ENCODE data around the gene CACNA2D2. TPM values are rescaled to one million over a fixed set of nuclear protein-coding genes. Genes with fewer than 3 reads are reported as not detected.

The CACNA2D2 gene
- total and polyA plus RNA-seq, 11 donors: 0.49 to 3.6 (median 1.5) TPM

DNA sequence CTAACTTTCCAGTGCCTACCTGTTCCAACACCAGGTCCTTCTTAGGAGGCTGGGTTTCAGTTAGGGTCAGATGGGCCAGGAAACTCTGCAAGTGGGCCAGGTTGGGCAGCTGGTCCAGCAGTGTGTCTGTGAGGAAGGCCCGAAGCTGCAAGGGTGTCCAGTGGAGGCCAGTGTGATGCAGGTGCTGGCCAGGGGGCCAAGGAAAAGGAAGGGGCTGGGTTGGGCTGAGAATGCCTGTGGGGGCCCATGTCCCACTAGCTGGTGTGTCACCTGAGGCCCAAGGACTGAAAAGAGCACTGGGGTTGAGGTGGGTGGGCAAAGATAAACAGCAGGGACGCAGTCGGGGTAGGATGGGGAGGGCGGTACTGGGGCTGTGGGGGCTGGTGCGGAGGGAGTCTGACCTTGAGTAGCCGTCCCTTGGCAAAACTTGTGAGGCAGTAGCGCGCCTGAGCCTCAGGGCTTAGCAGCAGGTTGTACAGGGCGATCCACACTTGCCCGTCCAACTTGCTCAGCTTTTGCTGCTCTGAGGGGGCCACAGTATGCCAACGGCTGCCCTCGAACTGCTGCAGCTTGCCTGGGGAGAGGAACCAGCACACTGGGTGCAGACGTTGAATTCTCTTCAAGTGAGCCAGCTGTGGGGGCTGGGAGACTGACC, 161.3 kb downstream of the CACNA2D2 start:
- Histone ChIP-seq H3K36me3 (no peaks in the 10 kb centered on the region), H3K4me3 (peak overlapping the region in 1 of 12 donors; percentile 95), H3K27ac (peak overlapping the region in 1 of 12 donors; percentile 98), H3K4me1 (peaks cover 4 to 61% (median 48%) of the 10 kb centered on the region in 12 donors), H3K9me3 (no peaks in the 10 kb centered on the region), H3K27me3 (peaks cover 0 to 4% (median 0%) of the 10 kb centered on the region in 9 donors)
- no peak for DNase-seq
- 91 to 93% (median 92%) methylated on average over 10 to 13 of the region's 13 CpGs for WGBS, 4 donors
- intact Hi-C loops (cut with DNase I): loop anchor here in 1 of 10 donors (10.0 kb wide), 1 partner anchor 1043 kb away; the partner anchor contains the start of gene MANF
- TF ChIP-seq POLR2A (IDR thresholded peaks at IDR 0.05): no peak
- TF ChIP-seq, protein P1, sequence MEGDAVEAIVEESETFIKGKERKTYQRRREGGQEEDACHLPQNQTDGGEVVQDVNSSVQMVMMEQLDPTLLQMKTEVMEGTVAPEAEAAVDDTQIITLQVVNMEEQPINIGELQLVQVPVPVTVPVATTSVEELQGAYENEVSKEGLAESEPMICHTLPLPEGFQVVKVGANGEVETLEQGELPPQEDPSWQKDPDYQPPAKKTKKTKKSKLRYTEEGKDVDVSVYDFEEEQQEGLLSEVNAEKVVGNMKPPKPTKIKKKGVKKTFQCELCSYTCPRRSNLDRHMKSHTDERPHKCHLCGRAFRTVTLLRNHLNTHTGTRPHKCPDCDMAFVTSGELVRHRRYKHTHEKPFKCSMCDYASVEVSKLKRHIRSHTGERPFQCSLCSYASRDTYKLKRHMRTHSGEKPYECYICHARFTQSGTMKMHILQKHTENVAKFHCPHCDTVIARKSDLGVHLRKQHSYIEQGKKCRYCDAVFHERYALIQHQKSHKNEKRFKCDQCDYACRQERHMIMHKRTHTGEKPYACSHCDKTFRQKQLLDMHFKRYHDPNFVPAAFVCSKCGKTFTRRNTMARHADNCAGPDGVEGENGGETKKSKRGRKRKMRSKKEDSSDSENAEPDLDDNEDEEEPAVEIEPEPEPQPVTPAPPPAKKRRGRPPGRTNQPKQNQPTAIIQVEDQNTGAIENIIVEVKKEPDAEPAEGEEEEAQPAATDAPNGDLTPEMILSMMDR (IDR thresholded peaks at IDR 0.05): no peak
- no peak for ATAC-seq

DNA sequence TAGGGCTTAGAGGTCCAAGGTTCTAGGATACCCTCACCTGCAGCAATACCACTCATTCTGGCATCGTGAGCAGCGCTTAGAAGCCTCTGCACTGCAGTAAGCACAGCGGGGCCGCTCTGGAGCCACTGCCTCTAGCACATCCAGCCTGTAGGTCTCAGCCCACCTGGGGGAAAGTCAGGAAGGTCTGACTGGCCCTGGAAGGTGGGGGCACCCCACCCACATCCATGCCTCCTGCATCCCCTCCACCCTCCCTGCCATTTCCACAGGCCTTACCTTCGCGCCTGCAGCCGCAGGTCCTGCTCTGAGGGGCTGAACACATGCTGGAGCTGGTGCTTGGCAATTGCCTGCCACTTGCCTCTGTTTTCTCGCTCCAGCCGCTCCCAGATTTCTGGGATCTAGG, 161.9 kb downstream of the CACNA2D2 start:
- peaks cover 4 to 61% (median 48%) of the 10 kb centered on the region in 12 donors for H3K4me1 ChIP-seq
- DNase-seq (peak in 1 of 5 donors; percentile 55), ATAC-seq (no peak)
- TF ChIP-seq, protein P1 (IDR thresholded peaks at IDR 0.05): no peak
- TF ChIP-seq POLR2A (IDR thresholded peaks at IDR 0.05): no peak
- peaks cover 0 to 4% (median 0%) of the 10 kb centered on the region in 9 donors for H3K27me3 ChIP-seq
- peak overlapping the region in 11 of 12 donors; percentile 62 to 100 (median 98) for H3K27ac ChIP-seq
- no peaks in the 10 kb centered on the region for H3K36me3 ChIP-seq
- intact Hi-C loops (cut with DNase I): loop anchor here in 1 of 10 donors (10.0 kb wide), 1 partner anchor 1043 kb away; the partner anchor contains the start of gene MANF
- H3K9me3 ChIP-seq: no peaks in the 10 kb centered on the region
- WGBS, 4 donors: 90 to 100% (median 94%) methylated on average over 9 of the region's 9 CpGs
- peak overlapping the region; percentile 30 to 97 (median 64) for H3K4me3 ChIP-seq

- TF ChIP-seq POLR2A (IDR thresholded peaks at IDR 0.05): peak; percentile 30 to 82
- TF ChIP-seq, protein P1 (IDR thresholded peaks at IDR 0.05): no peak
- Histone ChIP-seq H3K4me1 (peaks cover 10 to 63% (median 50%) of the 10 kb centered on the region in 12 donors), H3K9me3 (no peaks in the 10 kb centered on the region), H3K27ac (peak within 1 kb of the TSS; percentile 62 to 100 (median 98)), H3K4me3 (peak within 1 kb of the TSS; percentile 30 to 97 (median 64)), H3K36me3 (no peaks in the 10 kb centered on the region), H3K27me3 (peaks cover 0 to 4% (median 0%) of the 10 kb centered on the region in 9 donors)
- ATAC-seq: peak in 3 of 4 donors; percentile 34 to 56 (median 51)
- intact Hi-C loops (cut with DNase I): loop anchor here in 1 of 10 donors (10.0 kb wide), 1 partner anchor 1044 kb away; the partner anchor contains the start of gene MANF
- 7 to 22% (median 10%) methylated on average over 25 to 85 of the region's 85 CpGs for WGBS, 4 donors
- DNase-seq: peak; percentile 84 to 90 (median 86)
Observed at GRCh38 chr3:50340448-50341329, 162.7 kb downstream of the CACNA2D2 start, which contains the start of gene RASSF1. Gene RASSF1, minus strand, starts transcription at chr3:50340836. Its CDS starts 31 bp downstream, at chr3:50340805.

All from heart left ventricle (tissue), 16 donors.